Progenitor cell of endocrine pancreas (in vitro differentiated cells): ENCODE results near the gene CHPT1. TPM values are rescaled to one million over a fixed set of nuclear protein-coding genes. Genes with fewer than 3 reads are reported as not detected.
"Not testable (repeated sequence)": the region's sequence is repeated elsewhere in the genome, so short reads cannot be mapped to it uniquely, and the experiment has no call there.

Experiments
- DNase-seq: peaks from one replicate; pipeline ENCODE4 v3.0.0; 2021; ENCODE audit warnings: low spot score; ENCODE audit not compliant: unreplicated experiment
- H3K27ac Mint-ChIP-seq: 2 replicates; pipeline ENCODE4 v1.8.0; 2021; ENCODE audit warnings: mild to moderate bottlenecking, moderate library complexity, mixed read lengths
- H3K27me3 Mint-ChIP-seq: 2 replicates; pipeline ENCODE4 v1.8.0; 2021; ENCODE audit warnings: mixed read lengths
- H3K36me3 Mint-ChIP-seq: 2 replicates; pipeline ENCODE4 v1.8.0; 2022; ENCODE audit warnings: mixed read lengths; ENCODE audit not compliant: insufficient read depth
- H3K4me1 Mint-ChIP-seq: 2 replicates; pipeline ENCODE4 v1.8.0; 2021; ENCODE audit warnings: low read depth, mixed read lengths
- H3K4me3 Mint-ChIP-seq: 2 replicates; pipeline ENCODE4 v1.8.0; 2021; ENCODE audit warnings: low read depth, mild to moderate bottlenecking, moderate library complexity, mixed read lengths
- H3K9me3 Mint-ChIP-seq: 2 replicates; pipeline ENCODE4 v1.8.0; 2021; ENCODE audit warnings: low read depth, mixed read lengths
- total RNA-seq: library from RNA; stranded (reverse); gene quantifications from 2 replicates; pipeline ENCODE4 v1.2.1, GENCODE V29; 2021
- TF ChIP-seq, protein P1 (sequence below): fragments of 200-600 bp; sonication (generic); IDR thresholded peaks from one replicate; pipeline ENCODE4 v1.5.0; 2021; ENCODE audit warnings: antibody characterized with exemption, mild to moderate bottlenecking; ENCODE audit not compliant: unreplicated experiment

CHPT1 gene
- total RNA-seq, 1 donor from 2014 or later = 15.2 TPM

DNA sequence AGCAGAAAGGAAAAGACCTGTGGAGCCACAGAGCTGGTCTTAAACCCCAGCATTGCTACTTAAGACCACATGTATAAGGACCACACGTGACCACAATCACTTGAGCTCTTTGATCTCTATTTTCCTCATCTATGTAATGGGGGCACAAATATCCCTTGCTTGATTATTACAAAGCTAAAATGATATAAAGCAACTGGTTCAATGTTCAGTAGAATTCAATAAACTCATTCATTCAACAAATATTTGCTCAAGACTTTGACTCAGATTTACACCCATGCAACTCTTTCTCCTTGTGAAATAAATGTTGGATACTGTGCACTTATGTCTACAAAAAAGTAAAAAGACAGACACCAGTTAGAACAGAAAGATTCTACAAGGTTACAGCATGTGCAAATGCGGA lies 21.9 kb upstream of the CHPT1 start:
- Mint-ChIP-seq H3K27me3 (peaks cover 7% of the 10 kb centered on the region), H3K4me1 (no peaks in the 10 kb centered on the region), H3K4me3 (no peak overlapping the region), H3K36me3 (no peaks in the 10 kb centered on the region), H3K9me3 (no peaks in the 10 kb centered on the region), H3K27ac (no peak overlapping the region)
- TF ChIP-seq, protein P1, sequence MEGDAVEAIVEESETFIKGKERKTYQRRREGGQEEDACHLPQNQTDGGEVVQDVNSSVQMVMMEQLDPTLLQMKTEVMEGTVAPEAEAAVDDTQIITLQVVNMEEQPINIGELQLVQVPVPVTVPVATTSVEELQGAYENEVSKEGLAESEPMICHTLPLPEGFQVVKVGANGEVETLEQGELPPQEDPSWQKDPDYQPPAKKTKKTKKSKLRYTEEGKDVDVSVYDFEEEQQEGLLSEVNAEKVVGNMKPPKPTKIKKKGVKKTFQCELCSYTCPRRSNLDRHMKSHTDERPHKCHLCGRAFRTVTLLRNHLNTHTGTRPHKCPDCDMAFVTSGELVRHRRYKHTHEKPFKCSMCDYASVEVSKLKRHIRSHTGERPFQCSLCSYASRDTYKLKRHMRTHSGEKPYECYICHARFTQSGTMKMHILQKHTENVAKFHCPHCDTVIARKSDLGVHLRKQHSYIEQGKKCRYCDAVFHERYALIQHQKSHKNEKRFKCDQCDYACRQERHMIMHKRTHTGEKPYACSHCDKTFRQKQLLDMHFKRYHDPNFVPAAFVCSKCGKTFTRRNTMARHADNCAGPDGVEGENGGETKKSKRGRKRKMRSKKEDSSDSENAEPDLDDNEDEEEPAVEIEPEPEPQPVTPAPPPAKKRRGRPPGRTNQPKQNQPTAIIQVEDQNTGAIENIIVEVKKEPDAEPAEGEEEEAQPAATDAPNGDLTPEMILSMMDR = no peak
- no peak for DNase-seq

DNA sequence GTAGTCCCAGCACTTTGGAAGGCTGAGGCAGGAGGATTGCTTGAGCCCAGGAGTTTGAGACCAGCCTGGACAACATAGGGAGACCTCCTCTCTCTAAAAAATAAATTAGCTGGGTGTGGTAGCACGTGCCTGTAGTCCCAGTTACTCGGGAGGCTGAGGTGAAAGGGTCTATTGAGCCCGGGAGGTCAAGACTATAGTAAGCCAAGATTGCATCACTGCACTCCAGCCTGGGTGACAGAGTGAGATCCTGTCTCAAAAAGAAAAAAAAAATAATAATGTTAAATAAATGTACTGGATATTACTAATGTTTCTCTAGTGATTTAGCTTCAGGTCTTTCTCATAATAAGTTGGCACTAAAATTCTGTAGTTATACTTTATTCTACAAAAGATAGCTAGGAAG lies 20.9 kb upstream of the CHPT1 start:
- not testable (repeated sequence) for H3K27me3 Mint-ChIP-seq, H3K4me1 Mint-ChIP-seq, DNase-seq, H3K27ac Mint-ChIP-seq, H3K36me3 Mint-ChIP-seq, H3K9me3 Mint-ChIP-seq, H3K4me3 Mint-ChIP-seq

DNA sequence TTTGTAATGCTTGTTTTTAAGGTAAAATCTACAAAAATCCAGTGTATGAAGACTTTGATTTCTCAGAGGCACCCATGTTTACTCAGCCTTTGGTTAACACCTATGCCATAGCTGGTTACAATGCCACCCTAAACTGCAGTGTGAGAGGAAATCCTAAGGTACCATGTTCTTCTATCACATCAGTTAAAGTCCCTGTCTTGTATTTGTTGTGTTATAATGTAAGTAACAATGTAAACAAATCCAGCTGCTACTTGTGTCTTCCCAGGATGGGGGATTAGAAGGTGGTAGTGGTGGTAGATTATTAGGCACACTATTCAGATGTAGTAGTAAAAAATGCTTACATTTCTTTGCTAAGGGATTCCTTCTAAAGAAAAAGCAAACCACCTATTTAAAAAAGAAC lies 19.4 kb upstream of the CHPT1 start:
- H3K27me3 Mint-ChIP-seq = peaks cover 4% of the 10 kb centered on the region
- TF ChIP-seq, protein P1 = no peak
- no peaks in the 10 kb centered on the region for H3K4me1 Mint-ChIP-seq
- no peaks in the 10 kb centered on the region for H3K36me3 Mint-ChIP-seq
- no peak overlapping the region for H3K4me3 Mint-ChIP-seq
- no peak overlapping the region for H3K27ac Mint-ChIP-seq
- no peaks in the 10 kb centered on the region for H3K9me3 Mint-ChIP-seq
- DNase-seq = no peak

DNA sequence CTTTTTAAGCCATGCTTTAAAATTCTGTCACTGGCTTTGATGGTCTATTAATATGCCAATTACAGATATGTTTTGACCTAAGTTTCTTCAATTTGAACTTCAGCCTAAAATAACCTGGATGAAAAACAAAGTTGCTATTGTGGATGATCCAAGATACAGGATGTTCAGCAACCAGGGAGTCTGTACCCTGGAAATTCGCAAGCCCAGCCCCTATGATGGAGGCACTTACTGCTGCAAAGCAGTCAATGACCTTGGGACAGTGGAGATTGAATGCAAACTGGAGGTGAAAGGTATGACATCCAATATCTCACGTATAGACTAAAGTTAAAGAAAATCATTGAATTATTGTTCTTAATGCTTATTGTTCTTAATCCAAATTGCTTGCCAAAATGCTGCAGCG lies 17.2 kb upstream of the CHPT1 start:
- no peak for DNase-seq
- Mint-ChIP-seq H3K36me3 (no peaks in the 10 kb centered on the region), H3K4me3 (no peak overlapping the region), H3K27me3 (peaks cover 7% of the 10 kb centered on the region), H3K4me1 (no peaks in the 10 kb centered on the region), H3K9me3 (no peaks in the 10 kb centered on the region), H3K27ac (peak overlapping the region; percentile 31)
- TF ChIP-seq, protein P1 = no peak

DNA sequence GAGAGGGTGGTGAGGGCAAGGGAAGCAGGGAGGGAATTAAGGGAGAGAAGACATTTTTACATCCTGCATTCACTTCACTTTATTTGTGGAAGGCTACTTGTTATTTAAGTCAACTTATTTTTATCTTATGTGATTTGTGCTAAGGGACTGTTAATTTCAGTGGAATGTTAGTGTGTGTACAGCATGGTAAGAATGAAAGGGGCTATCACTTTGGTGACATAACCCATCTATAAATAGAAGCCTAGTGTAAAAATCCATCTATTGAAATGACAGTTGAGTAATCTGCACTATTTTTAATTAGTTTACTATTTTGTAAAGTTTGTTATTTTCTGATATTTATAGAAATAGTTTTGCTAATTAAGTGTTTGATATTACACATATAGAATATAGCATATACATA lies 16.8 kb upstream of the CHPT1 start:
- H3K27me3 Mint-ChIP-seq = peaks cover 7% of the 10 kb centered on the region
- TF ChIP-seq, protein P1 = no peak
- DNase-seq = no peak
- peak overlapping the region; percentile 31 for H3K27ac Mint-ChIP-seq
- H3K4me3 Mint-ChIP-seq = no peak overlapping the region
- no peaks in the 10 kb centered on the region for H3K36me3 Mint-ChIP-seq
- H3K9me3 Mint-ChIP-seq = no peaks in the 10 kb centered on the region
- no peaks in the 10 kb centered on the region for H3K4me1 Mint-ChIP-seq

DNA sequence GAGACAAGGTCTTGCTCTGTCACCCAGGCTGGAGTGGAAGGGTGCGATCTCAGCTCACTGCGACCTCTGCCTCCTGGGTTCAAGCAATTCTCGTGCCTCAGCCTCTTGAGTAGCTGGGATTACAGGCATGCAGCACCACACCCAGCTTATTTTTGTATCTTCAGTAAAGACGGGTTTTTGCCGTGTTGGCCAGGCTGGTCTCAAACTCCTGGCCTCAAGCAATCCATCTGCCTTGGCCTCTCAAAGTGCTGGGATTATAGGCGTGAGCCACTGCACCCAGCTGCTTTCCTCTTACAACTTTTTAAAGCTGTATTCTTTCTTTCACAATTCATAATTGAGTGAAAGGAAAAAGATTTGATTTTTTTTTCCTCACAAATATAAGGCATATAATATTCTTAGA lies 15.8 kb upstream of the CHPT1 start:
- DNase-seq, H3K27ac Mint-ChIP-seq, H3K9me3 Mint-ChIP-seq, H3K4me1 Mint-ChIP-seq, H3K27me3 Mint-ChIP-seq, H3K4me3 Mint-ChIP-seq, H3K36me3 Mint-ChIP-seq: not testable (repeated sequence)
